K562 (cell line): Measurements from ENCODE around the gene RAMP2. TPM values are rescaled to one million over a fixed set of nuclear protein-coding genes. Genes with fewer than 3 reads are reported as not detected.

Experiments used
- FOXJ3 ChIP-seq: sonication (generic); formaldehyde crosslinking; IDR thresholded peaks from 2 replicates; pipeline ENCODE4 v1.4.0; 2020; ENCODE audit warnings: mild to moderate bottlenecking, missing genetic modification reagents
- MAZ ChIP-seq, 2 experiments: fragments of 450-650 bp in 1 of 2; sonication (generic) in 1 of 2; formaldehyde crosslinking; IDR thresholded peaks in 1 of 2; conservative IDR thresholded peaks in 1 of 2; 2 replicates each; pipeline versions ENCODE4 v1.4.0 to v1.5.0; 2020; ENCODE audit warnings: mild to moderate bottlenecking in 1 of 2, missing genetic modification reagents in 1 of 2
- MXI1 ChIP-seq: IDR thresholded peaks from 2 replicates; pipeline ENCODE4 v1.6.1; 2011; ENCODE audit warnings: low read depth, mild to moderate bottlenecking, improper control_type of control experiment, low read length
- NONO ChIP-seq, 2 experiments: fragments of 200-400 bp in 1 of 2; fragments of 450-650 bp in 1 of 2; formaldehyde crosslinking in 1 of 2; IDR thresholded peaks; 2 replicates each; pipeline ENCODE4 v1.6.1; 2017; ENCODE audit warnings: low read depth in 2 of 2, mild to moderate bottlenecking in 2 of 2, moderate library complexity in 2 of 2, low read length in 1 of 2
- SMAD4 ChIP-seq: fragments of 250-450 bp; sonication (Bioruptor Pico); conservative IDR thresholded peaks from 2 replicates; pipeline ENCODE4 v1.8.0; 2021; ENCODE audit warnings: inconsistent platforms, mild to moderate bottlenecking, moderate library complexity
- SMARCA4 ChIP-seq: fragments of 450-650 bp; IDR thresholded peaks from 2 replicates; pipeline ENCODE4 v1.6.1; 2016
- TSC22D4 ChIP-seq: fragments of 450-650 bp; IDR thresholded peaks from 2 replicates; pipeline ENCODE4 v1.6.1; 2016; ENCODE audit warnings: missing genetic modification characterization, missing biosample characterization, control low read depth
- polyA plus RNA-seq, 8 experiments: library from polyadenylated mRNA; depleted of rRNA in 4 of 8; stranded (reverse) in 5 of 8; unstranded in 3 of 8; fragments of >200 nt; fragmentation: Nextera tagmentation in 2 of 8; fragmentation: Illumina TruSeq in 1 of 8; extraction: Ambion mirVana in 2 of 8; extraction: Trizol in 1 of 8; gene quantifications; 2 replicates each; pipeline versions ENCODE4 v1.2.1 to v1.2.3, GENCODE V29; 2011 to 2014; ENCODE audit warnings: inconsistent platforms in 1 of 8, missing spikeins in 1 of 8
- total RNA-seq, 7 experiments: library from RNA; depleted of rRNA in 6 of 7; stranded (reverse); fragments of >200 nt in 6 of 7; fragmentation: Illumina TruSeq in 2 of 7; extraction: Trizol in 2 of 7; gene quantifications; 2 replicates each; pipeline versions ENCODE4 v1.2.1 to v1.2.3, GENCODE V29; 2011 to 2021; ENCODE audit warnings: low replicate concordance in 1 of 7
- TF ChIP-seq, protein P1 (sequence below): fragments of 200-600 bp; sonication (generic); IDR thresholded peaks from one replicate; pipeline ENCODE4 v1.6.1; 2012; ENCODE audit warnings: mild to moderate bottlenecking, low read depth, low read length, inconsistent platforms
- TF ChIP-seq, protein P2 (sequence below): sonication (generic); formaldehyde crosslinking; IDR thresholded peaks from 2 replicates; pipeline ENCODE4 v1.8.0; 2023; ENCODE audit warnings: missing genetic modification reagents, mild to moderate bottlenecking, borderline replicate concordance

RAMP2 gene
- total and polyA plus RNA-seq, 9 of the 15 experiments (the other 6 are each of a cell fraction or from before 2014, with no cell fraction given): not detected

DNA sequence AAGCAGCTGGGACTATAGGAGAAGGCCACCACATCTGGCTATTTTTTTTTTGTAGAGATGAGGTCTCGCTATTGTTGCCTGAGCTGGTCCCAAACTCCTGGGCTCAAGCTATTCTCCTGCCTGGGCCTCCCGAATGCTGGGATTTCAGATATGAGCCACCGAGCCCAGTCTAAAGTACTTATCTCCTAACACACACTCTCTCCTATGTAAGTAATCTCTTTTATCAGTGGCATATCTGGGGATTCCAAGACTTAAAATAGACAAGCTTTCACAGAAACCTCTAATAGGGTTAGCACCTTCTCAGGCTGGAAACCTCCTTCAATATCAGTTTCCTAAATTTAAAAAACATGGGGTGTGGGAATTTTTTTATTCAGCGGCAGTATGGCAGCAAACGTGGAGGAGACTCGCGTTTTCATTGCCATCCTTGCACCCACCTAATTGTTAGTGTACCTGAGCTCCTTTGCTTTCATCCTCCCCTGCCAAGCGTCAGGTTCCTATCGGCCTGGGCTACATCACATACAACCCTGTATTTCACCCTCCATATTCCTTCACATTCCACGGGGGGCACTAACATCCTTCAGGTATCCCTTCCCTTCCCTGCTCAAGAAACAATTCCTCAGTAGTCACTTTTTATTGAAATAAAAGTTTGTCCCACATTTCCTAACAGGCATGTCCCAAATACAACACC lies 17.3 kb upstream of the RAMP2 start (continued):
- TF ChIP-seq, protein P1, sequence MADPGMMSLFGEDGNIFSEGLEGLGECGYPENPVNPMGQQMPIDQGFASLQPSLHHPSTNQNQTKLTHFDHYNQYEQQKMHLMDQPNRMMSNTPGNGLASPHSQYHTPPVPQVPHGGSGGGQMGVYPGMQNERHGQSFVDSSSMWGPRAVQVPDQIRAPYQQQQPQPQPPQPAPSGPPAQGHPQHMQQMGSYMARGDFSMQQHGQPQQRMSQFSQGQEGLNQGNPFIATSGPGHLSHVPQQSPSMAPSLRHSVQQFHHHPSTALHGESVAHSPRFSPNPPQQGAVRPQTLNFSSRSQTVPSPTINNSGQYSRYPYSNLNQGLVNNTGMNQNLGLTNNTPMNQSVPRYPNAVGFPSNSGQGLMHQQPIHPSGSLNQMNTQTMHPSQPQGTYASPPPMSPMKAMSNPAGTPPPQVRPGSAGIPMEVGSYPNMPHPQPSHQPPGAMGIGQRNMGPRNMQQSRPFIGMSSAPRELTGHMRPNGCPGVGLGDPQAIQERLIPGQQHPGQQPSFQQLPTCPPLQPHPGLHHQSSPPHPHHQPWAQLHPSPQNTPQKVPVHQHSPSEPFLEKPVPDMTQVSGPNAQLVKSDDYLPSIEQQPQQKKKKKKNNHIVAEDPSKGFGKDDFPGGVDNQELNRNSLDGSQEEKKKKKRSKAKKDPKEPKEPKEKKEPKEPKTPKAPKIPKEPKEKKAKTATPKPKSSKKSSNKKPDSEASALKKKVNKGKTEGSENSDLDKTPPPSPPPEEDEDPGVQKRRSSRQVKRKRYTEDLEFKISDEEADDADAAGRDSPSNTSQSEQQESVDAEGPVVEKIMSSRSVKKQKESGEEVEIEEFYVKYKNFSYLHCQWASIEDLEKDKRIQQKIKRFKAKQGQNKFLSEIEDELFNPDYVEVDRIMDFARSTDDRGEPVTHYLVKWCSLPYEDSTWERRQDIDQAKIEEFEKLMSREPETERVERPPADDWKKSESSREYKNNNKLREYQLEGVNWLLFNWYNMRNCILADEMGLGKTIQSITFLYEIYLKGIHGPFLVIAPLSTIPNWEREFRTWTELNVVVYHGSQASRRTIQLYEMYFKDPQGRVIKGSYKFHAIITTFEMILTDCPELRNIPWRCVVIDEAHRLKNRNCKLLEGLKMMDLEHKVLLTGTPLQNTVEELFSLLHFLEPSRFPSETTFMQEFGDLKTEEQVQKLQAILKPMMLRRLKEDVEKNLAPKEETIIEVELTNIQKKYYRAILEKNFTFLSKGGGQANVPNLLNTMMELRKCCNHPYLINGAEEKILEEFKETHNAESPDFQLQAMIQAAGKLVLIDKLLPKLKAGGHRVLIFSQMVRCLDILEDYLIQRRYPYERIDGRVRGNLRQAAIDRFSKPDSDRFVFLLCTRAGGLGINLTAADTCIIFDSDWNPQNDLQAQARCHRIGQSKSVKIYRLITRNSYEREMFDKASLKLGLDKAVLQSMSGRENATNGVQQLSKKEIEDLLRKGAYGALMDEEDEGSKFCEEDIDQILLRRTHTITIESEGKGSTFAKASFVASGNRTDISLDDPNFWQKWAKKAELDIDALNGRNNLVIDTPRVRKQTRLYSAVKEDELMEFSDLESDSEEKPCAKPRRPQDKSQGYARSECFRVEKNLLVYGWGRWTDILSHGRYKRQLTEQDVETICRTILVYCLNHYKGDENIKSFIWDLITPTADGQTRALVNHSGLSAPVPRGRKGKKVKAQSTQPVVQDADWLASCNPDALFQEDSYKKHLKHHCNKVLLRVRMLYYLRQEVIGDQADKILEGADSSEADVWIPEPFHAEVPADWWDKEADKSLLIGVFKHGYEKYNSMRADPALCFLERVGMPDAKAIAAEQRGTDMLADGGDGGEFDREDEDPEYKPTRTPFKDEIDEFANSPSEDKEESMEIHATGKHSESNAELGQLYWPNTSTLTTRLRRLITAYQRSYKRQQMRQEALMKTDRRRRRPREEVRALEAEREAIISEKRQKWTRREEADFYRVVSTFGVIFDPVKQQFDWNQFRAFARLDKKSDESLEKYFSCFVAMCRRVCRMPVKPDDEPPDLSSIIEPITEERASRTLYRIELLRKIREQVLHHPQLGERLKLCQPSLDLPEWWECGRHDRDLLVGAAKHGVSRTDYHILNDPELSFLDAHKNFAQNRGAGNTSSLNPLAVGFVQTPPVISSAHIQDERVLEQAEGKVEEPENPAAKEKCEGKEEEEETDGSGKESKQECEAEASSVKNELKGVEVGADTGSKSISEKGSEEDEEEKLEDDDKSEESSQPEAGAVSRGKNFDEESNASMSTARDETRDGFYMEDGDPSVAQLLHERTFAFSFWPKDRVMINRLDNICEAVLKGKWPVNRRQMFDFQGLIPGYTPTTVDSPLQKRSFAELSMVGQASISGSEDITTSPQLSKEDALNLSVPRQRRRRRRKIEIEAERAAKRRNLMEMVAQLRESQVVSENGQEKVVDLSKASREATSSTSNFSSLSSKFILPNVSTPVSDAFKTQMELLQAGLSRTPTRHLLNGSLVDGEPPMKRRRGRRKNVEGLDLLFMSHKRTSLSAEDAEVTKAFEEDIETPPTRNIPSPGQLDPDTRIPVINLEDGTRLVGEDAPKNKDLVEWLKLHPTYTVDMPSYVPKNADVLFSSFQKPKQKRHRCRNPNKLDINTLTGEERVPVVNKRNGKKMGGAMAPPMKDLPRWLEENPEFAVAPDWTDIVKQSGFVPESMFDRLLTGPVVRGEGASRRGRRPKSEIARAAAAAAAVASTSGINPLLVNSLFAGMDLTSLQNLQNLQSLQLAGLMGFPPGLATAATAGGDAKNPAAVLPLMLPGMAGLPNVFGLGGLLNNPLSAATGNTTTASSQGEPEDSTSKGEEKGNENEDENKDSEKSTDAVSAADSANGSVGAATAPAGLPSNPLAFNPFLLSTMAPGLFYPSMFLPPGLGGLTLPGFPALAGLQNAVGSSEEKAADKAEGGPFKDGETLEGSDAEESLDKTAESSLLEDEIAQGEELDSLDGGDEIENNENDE: no peak
- TF ChIP-seq FOXJ3 (CRISPR knock-in tag) (no peak), SMARCA4 (peak; percentile 95), NONO (IDR thresholded peaks at IDR 0.05; ENCODE audit: low read depth in 2 of 2, low read length in 1 of 2) (peak in 1 of 2 experiments; percentile 57; a peak in 1 of 4 replicates), TSC22D4 (tag) (no peak), SMAD4 (CRISPR knock-in tag) (peak; percentile 82), MAZ (CRISPR knock-in tag; conservative IDR thresholded peaks at IDR 0.05 in 1 of 2, IDR thresholded peaks at IDR 0.05 in 1 of 2) (0 out of 4 replicates have a peak, but pooled peaks of 1 of the 2 experiments have one; percentile 22), MXI1 (no peak)
- TF ChIP-seq, protein P2, sequence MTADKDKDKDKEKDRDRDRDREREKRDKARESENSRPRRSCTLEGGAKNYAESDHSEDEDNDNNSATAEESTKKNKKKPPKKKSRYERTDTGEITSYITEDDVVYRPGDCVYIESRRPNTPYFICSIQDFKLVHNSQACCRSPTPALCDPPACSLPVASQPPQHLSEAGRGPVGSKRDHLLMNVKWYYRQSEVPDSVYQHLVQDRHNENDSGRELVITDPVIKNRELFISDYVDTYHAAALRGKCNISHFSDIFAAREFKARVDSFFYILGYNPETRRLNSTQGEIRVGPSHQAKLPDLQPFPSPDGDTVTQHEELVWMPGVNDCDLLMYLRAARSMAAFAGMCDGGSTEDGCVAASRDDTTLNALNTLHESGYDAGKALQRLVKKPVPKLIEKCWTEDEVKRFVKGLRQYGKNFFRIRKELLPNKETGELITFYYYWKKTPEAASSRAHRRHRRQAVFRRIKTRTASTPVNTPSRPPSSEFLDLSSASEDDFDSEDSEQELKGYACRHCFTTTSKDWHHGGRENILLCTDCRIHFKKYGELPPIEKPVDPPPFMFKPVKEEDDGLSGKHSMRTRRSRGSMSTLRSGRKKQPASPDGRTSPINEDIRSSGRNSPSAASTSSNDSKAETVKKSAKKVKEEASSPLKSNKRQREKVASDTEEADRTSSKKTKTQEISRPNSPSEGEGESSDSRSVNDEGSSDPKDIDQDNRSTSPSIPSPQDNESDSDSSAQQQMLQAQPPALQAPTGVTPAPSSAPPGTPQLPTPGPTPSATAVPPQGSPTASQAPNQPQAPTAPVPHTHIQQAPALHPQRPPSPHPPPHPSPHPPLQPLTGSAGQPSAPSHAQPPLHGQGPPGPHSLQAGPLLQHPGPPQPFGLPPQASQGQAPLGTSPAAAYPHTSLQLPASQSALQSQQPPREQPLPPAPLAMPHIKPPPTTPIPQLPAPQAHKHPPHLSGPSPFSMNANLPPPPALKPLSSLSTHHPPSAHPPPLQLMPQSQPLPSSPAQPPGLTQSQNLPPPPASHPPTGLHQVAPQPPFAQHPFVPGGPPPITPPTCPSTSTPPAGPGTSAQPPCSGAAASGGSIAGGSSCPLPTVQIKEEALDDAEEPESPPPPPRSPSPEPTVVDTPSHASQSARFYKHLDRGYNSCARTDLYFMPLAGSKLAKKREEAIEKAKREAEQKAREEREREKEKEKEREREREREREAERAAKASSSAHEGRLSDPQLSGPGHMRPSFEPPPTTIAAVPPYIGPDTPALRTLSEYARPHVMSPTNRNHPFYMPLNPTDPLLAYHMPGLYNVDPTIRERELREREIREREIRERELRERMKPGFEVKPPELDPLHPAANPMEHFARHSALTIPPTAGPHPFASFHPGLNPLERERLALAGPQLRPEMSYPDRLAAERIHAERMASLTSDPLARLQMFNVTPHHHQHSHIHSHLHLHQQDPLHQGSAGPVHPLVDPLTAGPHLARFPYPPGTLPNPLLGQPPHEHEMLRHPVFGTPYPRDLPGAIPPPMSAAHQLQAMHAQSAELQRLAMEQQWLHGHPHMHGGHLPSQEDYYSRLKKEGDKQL: no peak
